Measurements from ENCODE around the gene JOSD2. TPM values are rescaled to one million over a fixed set of nuclear protein-coding genes. Genes with fewer than 3 reads are reported as not detected.

Gene JOSD2
- total and polyA plus RNA-seq, 9 of the 15 experiments (the other 6 are each of a cell fraction or from before 2014, with no cell fraction given), result 0.06 to 14.4 (median 3.1) TPM

GRCh38 chr19:50556282-50557008 lies 45.5 kb upstream of the JOSD2 start (continued):
- TF ChIP-seq BCL6 (CRISPR knock-in tag; IDR thresholded peaks at IDR 0.05) (no peak), ZNF407 (IDR thresholded peaks at IDR 0.05; ENCODE audit: low read depth) (peak; percentile 71), ZNF518B (CRISPR knock-in tag; IDR thresholded peaks at IDR 0.05) (no peak), PHF20 (IDR thresholded peaks at IDR 0.05; ENCODE audit: partially characterized antibody) (no peak), NKRF (IDR thresholded peaks at IDR 0.05; ENCODE audit: borderline replicate concordance) (0 out of 2 replicates have a peak, but pooled peaks have one; percentile 49)
- TF ChIP-seq, protein P1, sequence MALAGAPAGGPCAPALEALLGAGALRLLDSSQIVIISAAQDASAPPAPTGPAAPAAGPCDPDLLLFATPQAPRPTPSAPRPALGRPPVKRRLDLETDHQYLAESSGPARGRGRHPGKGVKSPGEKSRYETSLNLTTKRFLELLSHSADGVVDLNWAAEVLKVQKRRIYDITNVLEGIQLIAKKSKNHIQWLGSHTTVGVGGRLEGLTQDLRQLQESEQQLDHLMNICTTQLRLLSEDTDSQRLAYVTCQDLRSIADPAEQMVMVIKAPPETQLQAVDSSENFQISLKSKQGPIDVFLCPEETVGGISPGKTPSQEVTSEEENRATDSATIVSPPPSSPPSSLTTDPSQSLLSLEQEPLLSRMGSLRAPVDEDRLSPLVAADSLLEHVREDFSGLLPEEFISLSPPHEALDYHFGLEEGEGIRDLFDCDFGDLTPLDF (CRISPR knock-in tag; IDR thresholded peaks at IDR 0.05), result no peak
- TF ChIP-seq, protein P2, sequence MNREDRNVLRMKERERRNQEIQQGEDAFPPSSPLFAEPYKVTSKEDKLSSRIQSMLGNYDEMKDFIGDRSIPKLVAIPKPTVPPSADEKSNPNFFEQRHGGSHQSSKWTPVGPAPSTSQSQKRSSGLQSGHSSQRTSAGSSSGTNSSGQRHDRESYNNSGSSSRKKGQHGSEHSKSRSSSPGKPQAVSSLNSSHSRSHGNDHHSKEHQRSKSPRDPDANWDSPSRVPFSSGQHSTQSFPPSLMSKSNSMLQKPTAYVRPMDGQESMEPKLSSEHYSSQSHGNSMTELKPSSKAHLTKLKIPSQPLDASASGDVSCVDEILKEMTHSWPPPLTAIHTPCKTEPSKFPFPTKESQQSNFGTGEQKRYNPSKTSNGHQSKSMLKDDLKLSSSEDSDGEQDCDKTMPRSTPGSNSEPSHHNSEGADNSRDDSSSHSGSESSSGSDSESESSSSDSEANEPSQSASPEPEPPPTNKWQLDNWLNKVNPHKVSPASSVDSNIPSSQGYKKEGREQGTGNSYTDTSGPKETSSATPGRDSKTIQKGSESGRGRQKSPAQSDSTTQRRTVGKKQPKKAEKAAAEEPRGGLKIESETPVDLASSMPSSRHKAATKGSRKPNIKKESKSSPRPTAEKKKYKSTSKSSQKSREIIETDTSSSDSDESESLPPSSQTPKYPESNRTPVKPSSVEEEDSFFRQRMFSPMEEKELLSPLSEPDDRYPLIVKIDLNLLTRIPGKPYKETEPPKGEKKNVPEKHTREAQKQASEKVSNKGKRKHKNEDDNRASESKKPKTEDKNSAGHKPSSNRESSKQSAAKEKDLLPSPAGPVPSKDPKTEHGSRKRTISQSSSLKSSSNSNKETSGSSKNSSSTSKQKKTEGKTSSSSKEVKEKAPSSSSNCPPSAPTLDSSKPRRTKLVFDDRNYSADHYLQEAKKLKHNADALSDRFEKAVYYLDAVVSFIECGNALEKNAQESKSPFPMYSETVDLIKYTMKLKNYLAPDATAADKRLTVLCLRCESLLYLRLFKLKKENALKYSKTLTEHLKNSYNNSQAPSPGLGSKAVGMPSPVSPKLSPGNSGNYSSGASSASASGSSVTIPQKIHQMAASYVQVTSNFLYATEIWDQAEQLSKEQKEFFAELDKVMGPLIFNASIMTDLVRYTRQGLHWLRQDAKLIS (CRISPR knock-in tag; IDR thresholded peaks at IDR 0.05), result no peak
